Germinal center (tissue), 1 donor: Measurements from ENCODE around the gene SLC4A8.
"Not testable (repeated sequence)": the region's sequence is repeated elsewhere in the genome, so short reads cannot be mapped to it uniquely, and the experiment has no call there.

Source experiments
- DNase-seq: peaks from one replicate; pipeline ENCODE4 v3.0.0; 2012; ENCODE audit warnings: mixed read lengths, low spot score

Gene SLC4A8

DNA sequence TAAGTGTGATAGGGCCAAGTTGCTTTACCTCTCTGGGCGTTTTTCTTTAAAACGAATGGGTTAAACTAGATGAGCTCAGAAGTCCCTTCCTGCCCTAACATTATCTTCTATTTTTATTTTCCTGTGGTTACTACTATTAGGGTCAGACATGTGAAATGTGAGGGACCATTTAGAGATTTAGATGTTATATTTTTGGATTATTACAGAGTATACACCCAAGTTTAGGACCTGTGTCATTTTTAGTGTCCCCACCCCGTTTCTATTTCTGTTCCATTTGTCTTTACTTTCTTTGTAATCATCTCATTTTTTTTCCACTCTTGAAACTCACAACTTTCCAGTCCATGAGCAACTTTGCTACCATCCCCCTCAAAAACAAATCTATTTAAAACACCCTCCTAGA lies 56.3 kb downstream of the SLC4A8 start:
- DNase-seq: peak; percentile 19

DNA sequence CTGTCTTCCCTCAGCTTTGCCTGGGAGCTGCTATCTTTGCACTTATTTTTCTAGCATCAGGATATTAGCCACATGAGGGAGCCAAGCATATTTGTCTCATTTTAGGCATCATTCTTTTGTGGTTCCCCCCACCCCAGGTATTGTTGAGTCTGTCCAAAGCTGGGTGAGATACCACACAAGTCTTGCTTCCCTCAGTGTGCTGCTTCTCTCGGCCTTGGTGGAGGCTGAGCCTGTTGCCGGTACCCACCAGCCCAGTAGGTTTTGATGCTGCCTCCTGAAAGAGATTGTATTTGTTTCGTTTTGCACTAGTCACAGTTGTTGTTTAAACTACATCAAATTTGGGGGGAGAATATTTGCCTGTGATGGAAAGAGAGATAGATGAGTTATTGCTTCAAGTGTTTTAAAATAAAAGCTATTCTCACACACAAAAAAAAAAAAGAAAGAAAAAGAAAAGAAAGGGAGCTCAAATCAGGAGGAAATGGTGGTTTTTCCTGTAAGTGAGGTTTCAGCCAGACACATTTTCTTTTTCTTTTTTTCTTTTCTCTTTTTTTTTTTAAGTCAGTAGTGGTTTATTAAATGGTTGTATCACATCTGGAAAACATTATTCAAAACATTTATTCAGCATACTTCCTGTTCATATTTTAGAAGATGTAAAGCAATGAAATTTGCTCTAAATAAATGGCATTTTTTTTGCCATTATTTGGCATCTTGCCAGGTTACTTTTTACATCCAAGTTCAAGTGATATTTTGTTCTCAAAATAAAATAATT lies 58.5 kb downstream of the SLC4A8 start:
- peak; percentile 43 for DNase-seq

DNA sequence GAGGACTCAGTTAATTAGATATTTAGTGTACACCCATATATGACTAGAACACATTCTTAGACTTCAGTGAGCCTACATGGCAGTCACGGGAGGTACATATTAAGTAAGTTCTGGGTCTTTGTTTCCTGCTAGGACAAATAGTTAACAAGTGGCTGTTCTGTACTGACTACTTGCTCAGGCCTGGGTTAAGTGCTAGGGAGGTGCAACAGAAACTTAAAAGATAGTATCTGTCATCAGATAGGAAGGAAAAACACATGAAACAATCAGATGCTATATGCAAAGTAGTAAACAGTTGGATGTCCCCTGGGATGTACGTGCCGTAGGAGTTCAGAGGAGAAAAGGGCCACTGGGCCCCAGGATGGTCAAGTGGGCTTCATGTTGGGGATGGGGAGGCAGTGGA lies 59.5 kb downstream of the SLC4A8 start:
- DNase-seq: no peak

- no peak for DNase-seq
These were observed 63.6 kb downstream of the SLC4A8 start for GRCh38 chr12:51488281-51488680.

DNA sequence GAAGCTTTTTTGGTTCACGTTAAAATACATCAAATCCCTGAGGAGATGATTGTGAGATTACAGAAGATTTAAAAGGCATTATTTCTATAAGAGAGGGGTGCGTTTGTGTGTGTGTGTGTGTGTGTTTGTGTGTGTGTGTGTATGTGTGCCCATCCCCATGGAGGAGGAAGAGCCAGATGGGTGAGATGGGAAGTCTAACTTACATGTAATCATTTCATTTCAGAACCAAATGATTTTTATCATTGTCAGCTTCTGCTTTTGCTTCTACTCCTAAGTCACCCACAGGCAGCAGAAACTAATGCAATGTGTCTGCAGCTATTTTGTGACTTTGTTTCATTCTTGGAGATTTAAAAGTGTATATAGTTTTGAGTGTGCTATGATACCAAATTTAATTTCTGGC lies 68.7 kb downstream of the SLC4A8 start:
- no peak for DNase-seq

DNA sequence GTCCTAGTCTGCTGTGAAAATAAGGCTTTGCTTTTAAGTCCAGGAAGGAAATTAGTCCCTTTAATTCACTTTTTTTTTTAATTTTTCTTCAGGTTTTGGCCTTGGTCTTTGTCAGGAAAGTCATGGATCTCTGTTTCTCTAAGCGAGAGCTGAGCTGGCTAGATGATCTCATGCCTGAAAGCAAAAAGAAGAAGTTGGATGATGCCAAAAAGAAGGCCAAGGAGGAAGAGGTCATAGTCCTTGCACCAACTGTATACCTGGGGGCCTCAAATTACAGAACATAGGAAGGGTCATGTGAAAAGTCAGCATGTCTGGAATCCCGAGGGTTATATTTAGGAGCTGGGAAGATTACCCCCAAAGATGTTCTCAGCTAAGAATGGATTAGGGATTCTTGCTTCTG lies 72.3 kb downstream of the SLC4A8 start:
- DNase-seq: no peak

GRCh38 chr12:51504851-51505250 lies 80.2 kb downstream of the SLC4A8 start:
- DNase-seq: no peak

- DNase-seq: no peak
These were observed 80.9 kb downstream of the SLC4A8 start for GRCh38 chr12:51505360-51506105.

- no peak for DNase-seq
These were observed 82.5 kb downstream of the SLC4A8 start for GRCh38 chr12:51507178-51507577.

DNA sequence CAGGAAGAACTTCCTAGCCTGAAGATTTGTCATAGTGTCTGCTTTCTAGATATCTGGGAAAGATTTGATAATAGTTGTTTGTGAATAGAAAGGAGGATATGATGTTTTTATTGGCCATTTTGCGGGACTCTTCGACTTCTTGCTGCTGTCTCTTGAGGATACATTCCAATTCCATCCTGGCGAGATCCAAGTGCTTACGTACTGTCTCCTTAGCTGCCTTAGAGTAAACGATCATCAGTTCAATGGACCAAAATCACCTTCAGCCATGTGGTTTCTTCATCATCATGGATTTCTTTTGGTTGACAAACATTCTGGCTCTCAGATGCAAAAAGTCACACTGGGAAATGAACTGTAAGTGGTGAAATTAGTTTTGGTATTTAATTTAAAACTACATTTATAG lies 83.7 kb downstream of the SLC4A8 start:
- no peak for DNase-seq

DNA sequence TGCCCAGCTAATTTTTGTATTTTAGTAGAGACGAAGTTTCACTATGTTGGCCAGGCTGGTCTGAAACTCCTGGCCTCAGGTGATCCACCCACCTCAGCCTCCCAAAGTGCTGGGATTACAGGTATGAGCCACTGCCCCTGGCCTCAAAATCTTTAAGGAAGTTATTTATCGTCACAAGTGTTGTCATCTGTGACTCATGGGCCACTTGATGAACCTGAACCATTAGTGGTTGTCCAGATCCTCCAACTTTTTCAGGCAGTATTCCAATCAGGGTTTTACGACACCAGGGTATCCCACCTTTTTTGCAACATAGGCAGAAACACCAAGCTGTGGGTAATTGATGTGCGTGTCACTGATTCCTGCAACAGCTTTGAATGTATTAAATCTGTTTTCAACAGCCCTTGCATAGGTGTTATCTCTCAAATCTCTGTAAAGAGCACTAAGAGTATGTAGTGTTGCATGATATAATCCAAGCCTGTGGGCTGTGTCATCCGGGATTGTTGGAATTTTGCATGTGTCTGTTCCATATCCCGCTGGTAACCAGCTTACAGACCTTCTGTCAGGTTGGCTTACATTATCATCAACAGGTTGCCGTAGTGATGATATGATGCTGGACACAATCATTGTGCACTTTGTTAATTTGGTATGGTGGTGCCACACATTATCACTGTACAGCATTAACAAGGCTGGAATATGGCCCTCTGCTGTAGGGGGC lies 87.1 kb downstream of the SLC4A8 start:
- DNase-seq: no peak

DNA sequence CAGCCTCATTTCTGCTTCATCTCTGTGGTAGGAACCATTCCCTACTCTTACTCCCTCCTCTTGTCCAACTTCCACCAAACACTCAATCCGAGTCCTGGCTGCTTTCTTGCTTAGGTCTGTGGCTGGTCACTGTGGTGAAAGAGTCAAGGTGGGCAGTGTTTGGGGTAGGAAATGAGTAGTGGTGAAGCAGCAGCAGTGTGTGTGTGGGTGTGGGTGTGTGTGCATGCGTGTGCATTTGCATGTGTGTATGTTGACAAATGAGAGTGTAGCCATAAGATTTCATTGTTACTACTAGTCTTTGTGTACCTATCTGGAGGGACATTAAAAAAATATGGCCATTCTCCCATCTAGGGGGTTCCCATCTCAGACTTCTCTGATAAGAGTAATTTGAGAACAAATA lies 87.8 kb downstream of the SLC4A8 start:
- DNase-seq: no peak

DNA sequence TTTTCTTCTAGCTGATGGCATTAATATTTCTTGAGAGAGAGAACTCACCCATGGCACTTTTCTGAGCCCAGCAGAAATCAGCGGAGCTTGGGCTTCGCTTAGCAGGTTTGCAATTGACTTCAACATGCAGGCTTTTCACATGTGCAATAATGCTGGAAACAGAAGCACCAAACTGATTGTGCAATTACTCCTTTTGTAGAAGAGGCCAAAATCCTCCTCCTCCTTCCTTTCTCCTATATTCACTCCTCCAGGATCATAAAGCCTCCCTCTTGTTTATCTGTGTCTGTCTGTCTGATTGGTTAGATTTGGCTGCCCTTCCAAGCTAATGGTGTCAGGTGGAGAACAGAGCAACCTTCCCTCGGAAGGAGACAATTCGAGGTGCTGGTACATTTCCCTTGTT lies 90.4 kb downstream of the SLC4A8 start:
- DNase-seq: not testable (repeated sequence)

- DNase-seq: no peak
These were observed 92.7 kb downstream of the SLC4A8 start for GRCh38 chr12:51517316-51517715.

DNA sequence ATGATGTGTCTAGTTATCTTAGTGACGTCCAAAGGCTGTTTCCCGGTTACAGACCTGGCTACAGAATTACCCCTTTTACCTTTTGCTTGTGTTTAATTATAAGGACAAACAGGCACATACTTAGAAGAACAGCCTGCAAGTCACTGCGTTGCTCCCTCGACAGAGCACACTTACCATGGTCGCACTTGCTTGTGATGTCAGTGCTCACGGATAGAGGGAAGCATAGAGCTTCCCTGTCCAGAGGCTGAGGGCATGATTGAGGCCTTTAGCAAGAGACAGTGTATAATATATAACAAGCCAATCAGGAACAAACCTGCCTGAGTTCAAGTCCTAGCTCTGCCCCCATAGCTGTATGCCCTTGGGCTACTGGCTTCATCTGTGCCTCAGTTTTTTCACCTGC lies 93.2 kb downstream of the SLC4A8 start:
- DNase-seq: no peak

- DNase-seq: no peak
These were observed 95.1 kb downstream of the SLC4A8 start for GRCh38 chr12:51519755-51520154.

GRCh38 chr12:51520576-51521325 lies 96.1 kb downstream of the SLC4A8 start:
- no peak for DNase-seq

DNA sequence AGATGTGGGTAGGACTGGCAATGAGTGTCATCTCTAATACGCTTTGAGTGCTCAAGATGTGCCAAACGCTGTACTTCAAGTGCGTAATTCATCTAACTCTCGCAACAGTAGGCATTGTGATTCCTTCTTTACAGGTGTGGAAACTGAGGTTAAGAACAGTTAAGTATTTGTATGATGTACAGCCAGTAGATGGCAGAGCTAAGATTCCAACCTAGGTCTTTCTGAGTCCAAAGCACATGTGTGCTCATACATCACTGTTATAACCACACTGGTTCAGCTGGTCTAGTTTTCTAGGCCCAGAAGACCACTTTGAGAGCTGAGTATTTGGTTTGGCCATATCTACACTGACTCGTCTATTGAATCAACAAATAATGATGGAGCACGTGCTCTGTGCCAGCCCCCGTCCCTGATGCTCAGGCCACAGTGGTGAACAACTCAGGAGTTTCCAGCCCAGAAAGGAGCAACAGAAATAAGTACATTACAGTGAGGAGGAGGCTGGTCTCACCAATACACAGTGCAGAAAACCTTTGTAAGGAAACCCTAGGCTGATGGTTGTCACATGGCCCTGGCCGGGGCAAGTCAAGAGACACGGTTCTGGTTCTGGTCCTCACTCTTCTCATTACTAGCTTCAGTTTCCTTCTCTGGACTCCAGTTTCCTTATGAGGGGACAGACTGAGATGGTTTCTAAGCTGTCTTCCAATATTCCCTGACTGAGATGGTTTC lies 97.1 kb downstream of the SLC4A8 start:
- DNase-seq: no peak

DNA sequence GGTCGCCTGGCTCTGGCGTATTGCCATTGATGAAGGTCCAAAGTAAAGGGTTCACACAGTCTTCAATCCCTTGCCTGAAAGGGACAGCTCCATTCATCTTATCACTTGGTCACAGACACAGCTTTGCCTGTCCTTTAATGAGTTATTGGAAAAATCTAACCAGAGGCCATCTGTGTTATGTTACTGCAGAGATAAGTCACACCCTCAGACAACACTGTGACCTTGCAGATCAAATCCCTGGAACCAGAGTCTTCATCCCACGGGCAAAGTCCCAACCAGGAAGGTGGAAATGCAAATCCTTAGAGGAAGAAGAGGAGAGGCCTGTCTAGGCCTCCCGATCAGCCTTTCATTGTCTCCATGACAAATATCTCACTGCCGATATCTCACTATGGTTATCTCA lies 98.1 kb downstream of the SLC4A8 start:
- no peak for DNase-seq

GRCh38 chr12:51524386-51524901 lies 99.8 kb downstream of the SLC4A8 start:
- DNase-seq: no peak

GRCh38 chr12:51525518-51525917 lies 100.9 kb downstream of the SLC4A8 start:
- no peak for DNase-seq
